Activated B cell treated with CpG ODN at 0.5 μM for 24 hours (primary cell): ENCODE results near the gene TMEM79. TPM values are rescaled to one million over a fixed set of nuclear protein-coding genes. Genes with fewer than 3 reads are reported as not detected.

Experiments used
- ATAC-seq: fragments of 200-7000 bp; cut with Tn5 transposase; one replicate; pipeline ENCODE4 v1.10.0; 2021; ENCODE audit warnings: low read depth, mild to moderate bottlenecking, moderate library complexity
- CTCF ChIA-PET: fragments of 350-600 bp; sonication (Branson Sonifier 250); formaldehyde crosslinking; loops from one replicate; lab custom pipeline; 2021; ENCODE audit warnings: antibody characterized with exemption; lab: Charles Lee
- POLR2A ChIA-PET: fragments of 350-600 bp; sonication (Branson Sonifier 250); formaldehyde crosslinking; loops from one replicate; lab custom pipeline; 2021; ENCODE audit warnings: antibody characterized with exemption; lab: Charles Lee
- DNase-seq: peaks from one replicate; pipeline ENCODE4 v3.0.0; 2022
- H3K27ac Mint-ChIP-seq: one replicate; pipeline ENCODE4 v1.8.0; 2020; ENCODE audit warnings: mixed read lengths
- H3K27me3 Mint-ChIP-seq: one replicate; pipeline ENCODE4 v1.8.0; 2021; ENCODE audit warnings: mixed read lengths
- H3K36me3 Mint-ChIP-seq: one replicate; pipeline ENCODE4 v1.8.0; 2021; ENCODE audit warnings: low read depth, mixed read lengths
- H3K4me1 Mint-ChIP-seq: one replicate; pipeline ENCODE4 v1.8.0; 2021; ENCODE audit warnings: mixed read lengths
- H3K4me3 Mint-ChIP-seq: one replicate; pipeline ENCODE4 v1.8.0; 2020; ENCODE audit warnings: mild to moderate bottlenecking, mixed read lengths
- H3K9me3 Mint-ChIP-seq: one replicate; pipeline ENCODE4 v1.8.0; 2020; ENCODE audit warnings: mixed read lengths
- CTCF ChIP-seq: fragments of 200-600 bp; IDR thresholded peaks from one replicate; pipeline ENCODE4 v1.8.0; 2022; ENCODE audit warnings: antibody characterized with exemption, mild to moderate bottlenecking
- intact Hi-C: fragments of 100-400 bp; cut with micrococcal nuclease; formaldehyde crosslinking; loops from one replicate; pipeline ENCODE4 v1.15.1; 2024
- total RNA-seq: library from RNA; stranded (reverse); gene quantifications from 2 replicates; pipeline ENCODE4 v1.2.3, GENCODE V29; 2022

TMEM79 gene
- total RNA-seq, 1 donor from 2014 or later = 5.1 TPM

- CTCF ChIA-PET = no interaction called here
- Mint-ChIP-seq H3K36me3 (peaks cover 30% of the 10 kb centered on the region), H3K27me3 (no peaks in the 10 kb centered on the region), H3K9me3 (no peaks in the 10 kb centered on the region), H3K27ac (no peak overlapping the region), H3K4me1 (peaks cover 17% of the 10 kb centered on the region), H3K4me3 (no peak overlapping the region)
- POLR2A ChIA-PET = interaction anchor here (0.5 kb wide), 1 partner anchor 32 kb away, joined by 7 read pairs; no protein-coding TSS in a partner anchor
- ATAC-seq (no peak), DNase-seq (no peak)
- intact Hi-C loops = no loop called here
- no peak for TF ChIP-seq CTCF
Observed at GRCh38 chr1:156242738-156243137, 41.4 kb upstream of the TMEM79 start.

DNA sequence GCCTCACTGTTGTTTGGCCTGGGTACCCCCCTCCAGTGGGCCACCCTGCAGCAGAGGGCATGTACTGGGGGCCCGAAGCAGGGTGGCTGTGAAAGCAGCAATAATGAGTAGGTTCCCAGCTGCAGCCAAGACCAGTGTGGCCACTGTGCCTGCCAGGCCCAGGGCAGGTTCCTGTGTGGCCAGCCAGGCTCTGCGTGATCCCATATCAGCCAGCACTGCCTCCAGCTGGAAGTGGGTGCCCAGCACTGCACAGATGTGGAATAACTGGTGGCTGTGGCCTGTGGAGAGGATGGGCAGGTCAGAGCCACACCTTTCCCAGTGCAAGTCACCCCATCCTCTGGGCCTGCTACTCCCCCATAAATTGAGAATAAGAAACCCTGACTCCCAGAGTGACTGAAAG lies 40.0 kb upstream of the TMEM79 start:
- CTCF ChIA-PET = no interaction called here
- no peak for ATAC-seq
- Mint-ChIP-seq H3K27ac (no peak overlapping the region), H3K27me3 (no peaks in the 10 kb centered on the region), H3K9me3 (no peaks in the 10 kb centered on the region), H3K4me1 (peaks cover 17% of the 10 kb centered on the region), H3K4me3 (no peak overlapping the region), H3K36me3 (peaks cover 19% of the 10 kb centered on the region)
- no peak for DNase-seq
- intact Hi-C loops = no loop called here
- POLR2A ChIA-PET = no interaction called here
- TF ChIP-seq CTCF = no peak

- POLR2A ChIA-PET = no interaction called here
- DNase-seq (no peak), ATAC-seq (no peak)
- Mint-ChIP-seq H3K9me3 (no peaks in the 10 kb centered on the region), H3K27me3 (no peaks in the 10 kb centered on the region), H3K4me3 (peak overlapping the region; percentile 7), H3K4me1 (peaks cover 17% of the 10 kb centered on the region), H3K36me3 (peaks cover 20% of the 10 kb centered on the region), H3K27ac (no peak overlapping the region)
- CTCF ChIA-PET = no interaction called here
- no peak for TF ChIP-seq CTCF
- intact Hi-C loops = no loop called here
Observed at GRCh38 chr1:156244712-156245111, 39.4 kb upstream of the TMEM79 start.

- POLR2A ChIA-PET = interaction anchor here (0.5 kb wide), 1 partner anchor 412 kb away, joined by 3 read pairs; no protein-coding TSS in a partner anchor
- DNase-seq (no peak), ATAC-seq (peak; percentile 47)
- CTCF ChIA-PET = no interaction called here
- no peak for TF ChIP-seq CTCF
- Mint-ChIP-seq H3K4me1 (peaks cover 17% of the 10 kb centered on the region), H3K27me3 (no peaks in the 10 kb centered on the region), H3K36me3 (peaks cover 21% of the 10 kb centered on the region), H3K9me3 (no peaks in the 10 kb centered on the region), H3K4me3 (peak overlapping the region; percentile 80), H3K27ac (no peak overlapping the region)
- intact Hi-C loops = no loop called here
Observed at GRCh38 chr1:156245451-156246232, 38.5 kb upstream of the TMEM79 start.

DNA sequence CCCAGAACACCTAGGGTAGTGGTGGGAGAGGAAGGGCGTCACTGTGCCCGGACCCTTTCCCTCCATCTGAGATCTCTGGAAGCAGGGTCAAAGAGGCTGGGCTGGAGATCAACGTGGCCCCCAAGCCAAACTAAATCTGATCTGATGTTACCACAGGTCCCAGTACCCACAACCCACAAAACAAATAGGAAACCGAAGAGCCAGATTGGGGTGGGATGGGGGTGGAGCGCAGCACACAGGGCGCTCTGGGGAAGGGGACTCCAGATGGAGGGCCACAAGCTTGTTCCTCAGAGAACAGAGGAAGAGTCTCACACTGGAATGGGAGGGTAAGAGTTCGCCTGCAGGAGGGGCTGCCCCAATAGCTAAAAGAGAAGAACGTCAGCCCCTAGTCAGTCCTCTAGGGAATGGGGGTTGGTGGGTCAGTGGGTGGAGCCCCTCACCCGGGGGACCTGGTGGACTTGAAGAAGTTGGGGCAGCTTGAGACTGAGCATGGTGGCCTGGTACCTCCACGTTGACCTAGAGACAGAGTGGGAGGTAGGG lies 37.8 kb upstream of the TMEM79 start:
- intact Hi-C loops = no loop called here
- DNase-seq = no peak
- peak overlapping the region; percentile 35 for H3K4me3 Mint-ChIP-seq
- H3K36me3 Mint-ChIP-seq = peaks cover 22% of the 10 kb centered on the region
- ChIA-PET POLR2A (interaction anchor here (0.5 kb wide), 1 partner anchor 413 kb away, joined by 3 read pairs; no protein-coding TSS in a partner anchor), CTCF (no interaction called here)
- ATAC-seq = peak; percentile 15
- H3K27ac Mint-ChIP-seq = no peak overlapping the region
- H3K27me3 Mint-ChIP-seq = no peaks in the 10 kb centered on the region
- H3K9me3 Mint-ChIP-seq = no peaks in the 10 kb centered on the region
- no peak for TF ChIP-seq CTCF
- H3K4me1 Mint-ChIP-seq = peaks cover 17% of the 10 kb centered on the region
